GM21528 (cell line): ENCODE results near the gene SEC24C.
"Not testable (repeated sequence)": the region's sequence is repeated elsewhere in the genome, so short reads cannot be mapped to it uniquely, and the experiment has no call there.

ENCODE experiments used
- ATAC-seq: cut with Tn5 transposase; IDR thresholded peaks from one replicate; pipeline ENCODE4 v1.9.1; 2021; ENCODE audit warnings: mild to moderate bottlenecking, moderate library complexity; ENCODE audit not compliant: unreplicated experiment, low FRiP score

Gene SEC24C

DNA sequence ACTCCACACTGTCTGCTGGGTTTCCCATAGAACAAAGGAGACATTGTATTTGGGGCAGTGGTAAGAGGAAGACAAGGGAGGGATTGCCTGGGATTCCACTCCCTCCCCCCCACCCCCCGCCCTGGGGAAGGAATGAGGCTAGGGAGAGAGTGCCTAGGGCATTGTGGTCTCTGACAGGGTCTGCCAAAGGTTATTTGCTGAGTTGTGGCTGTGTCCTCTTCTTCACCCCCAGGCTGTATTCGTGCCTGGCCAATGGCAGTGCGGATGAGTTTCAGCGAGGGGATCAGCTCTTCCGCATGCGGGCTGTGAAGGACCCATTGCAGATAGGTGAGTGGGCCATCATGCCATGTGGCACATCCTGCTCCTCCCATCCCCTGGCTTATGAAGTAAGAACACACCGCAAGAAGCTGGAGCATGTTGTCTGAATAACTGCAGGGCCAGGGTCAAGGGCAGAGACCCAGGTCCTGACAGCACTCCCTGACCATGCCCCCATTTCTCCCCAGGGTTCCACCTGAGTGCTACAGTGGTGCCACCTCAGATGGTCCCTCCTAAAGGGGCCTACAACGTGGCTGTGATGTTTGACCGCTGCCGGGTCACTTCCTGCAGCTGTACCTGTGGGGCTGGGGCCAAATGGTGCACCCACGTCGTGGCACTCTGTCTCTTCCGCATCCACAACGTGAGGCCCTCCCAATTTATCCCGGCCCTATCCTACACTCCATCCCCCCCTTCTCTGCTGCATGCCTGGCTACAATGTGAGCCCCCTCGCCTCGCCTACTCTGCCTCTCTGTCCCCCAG is 44.9 kb downstream of the SEC24C start:
- no peak for ATAC-seq

DNA sequence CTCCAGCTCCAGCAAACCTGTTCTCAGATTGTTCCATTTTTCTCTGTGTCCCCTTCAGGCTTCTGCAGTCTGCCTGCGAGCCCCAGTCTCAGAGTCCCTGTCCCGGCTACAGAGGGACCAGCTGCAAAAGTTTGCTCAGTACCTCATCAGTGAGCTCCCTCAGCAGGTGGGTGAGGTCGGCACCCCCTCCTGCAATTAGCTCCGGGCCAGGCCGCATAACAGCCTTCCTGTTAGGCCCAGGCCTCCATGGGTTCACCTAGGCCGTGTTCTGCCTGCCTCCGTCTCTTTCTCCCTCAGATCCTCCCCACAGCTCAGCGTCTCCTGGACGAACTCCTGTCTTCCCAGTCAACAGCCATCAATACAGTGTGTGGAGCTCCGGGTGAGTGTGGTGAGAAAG is 45.5 kb downstream of the SEC24C start:
- ATAC-seq: no peak

DNA sequence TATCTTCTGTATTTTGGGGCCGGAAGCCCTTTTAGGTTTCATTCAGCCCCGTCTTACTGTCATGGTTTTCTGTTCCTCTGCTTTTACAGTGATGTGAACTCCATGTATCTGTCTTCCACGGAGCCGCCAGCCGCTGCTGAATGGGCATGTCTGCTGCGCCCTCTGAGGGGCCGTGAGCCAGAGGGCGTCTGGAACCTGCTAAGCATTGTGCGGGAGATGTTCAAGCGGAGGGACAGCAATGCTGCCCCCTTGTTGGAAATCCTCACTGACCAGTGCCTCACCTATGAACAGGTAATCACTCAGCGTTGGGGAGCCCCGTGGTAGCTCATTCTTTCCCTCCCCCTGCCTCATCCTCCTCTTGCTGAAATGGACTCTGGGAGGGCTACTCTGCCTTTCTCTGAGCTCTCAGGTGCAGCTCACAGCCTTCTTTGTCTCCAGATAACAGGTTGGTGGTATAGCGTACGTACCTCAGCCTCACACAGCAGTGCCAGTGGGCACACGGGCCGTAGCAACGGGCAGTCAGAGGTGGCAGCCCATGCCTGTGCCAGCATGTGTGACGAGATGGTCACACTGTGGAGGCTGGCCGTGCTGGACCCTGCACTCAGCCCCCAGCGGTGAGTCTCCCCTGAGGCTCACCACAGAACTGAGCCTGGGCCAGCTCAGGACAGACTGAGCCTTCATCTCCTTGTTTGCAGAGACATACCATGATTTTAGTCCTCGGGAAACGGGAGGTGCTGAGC is 46.9 kb downstream of the SEC24C start:
- no peak for ATAC-seq

DNA sequence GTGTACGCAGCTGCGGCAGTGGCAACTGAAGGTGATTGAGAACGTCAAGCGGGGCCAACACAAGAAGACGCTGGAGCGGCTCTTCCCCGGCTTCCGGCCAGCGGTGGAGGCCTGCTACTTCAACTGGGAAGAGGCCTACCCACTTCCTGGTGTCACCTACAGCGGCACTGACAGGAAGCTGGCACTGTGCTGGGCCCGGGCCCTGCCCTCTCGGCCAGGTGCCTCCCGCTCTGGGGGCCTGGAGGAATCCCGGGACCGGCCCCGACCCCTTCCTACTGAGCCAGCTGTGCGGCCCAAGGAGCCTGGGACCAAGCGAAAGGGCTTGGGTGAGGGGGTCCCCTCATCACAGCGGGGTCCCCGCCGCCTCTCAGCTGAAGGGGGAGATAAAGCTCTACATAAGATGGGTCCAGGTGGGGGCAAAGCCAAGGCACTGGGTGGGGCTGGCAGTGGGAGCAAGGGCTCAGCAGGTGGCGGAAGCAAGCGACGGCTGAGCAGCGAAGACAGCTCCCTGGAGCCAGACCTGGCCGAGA is 47.8 kb downstream of the SEC24C start:
- no peak for ATAC-seq

DNA sequence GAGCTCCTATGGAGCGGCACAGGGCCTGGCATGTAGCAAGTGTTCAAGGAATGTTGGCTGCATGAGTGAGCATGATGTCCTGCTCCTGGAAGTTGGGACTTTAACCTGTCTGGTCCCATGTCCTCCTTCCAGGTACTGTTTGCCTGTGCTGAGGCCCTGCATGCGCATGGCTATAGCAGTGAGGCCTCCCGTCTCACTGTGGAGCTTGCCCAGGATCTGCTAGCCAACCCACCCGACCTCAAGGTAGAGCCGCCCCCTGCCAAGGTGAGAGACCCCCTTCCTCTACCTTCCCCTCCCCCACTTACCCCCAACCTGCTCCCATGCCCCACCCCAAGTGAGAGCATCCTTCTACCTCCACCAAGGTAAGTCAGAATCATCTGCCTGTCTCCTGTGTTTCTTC is 49.3 kb downstream of the SEC24C start:
- ATAC-seq: no peak

DNA sequence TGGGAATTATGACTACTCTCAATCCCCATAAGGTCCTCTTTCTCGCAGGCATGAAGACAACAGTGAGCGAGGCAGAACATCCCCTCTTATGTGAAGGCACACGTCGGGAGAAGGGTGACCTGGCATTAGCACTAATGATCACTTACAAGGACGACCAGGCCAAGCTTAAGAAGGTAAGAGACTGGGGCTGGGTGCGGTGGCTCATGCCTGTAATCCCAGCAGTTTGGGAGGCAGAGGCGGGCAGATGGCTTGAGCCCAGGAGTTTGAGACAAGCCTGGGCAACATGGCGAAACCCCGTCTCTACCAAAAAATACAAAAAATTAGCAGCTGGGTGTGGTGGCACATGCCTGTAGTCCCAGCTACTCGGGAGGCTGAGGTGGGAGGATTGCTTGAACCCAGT is 51.3 kb downstream of the SEC24C start:
- not testable (repeated sequence) for ATAC-seq

DNA sequence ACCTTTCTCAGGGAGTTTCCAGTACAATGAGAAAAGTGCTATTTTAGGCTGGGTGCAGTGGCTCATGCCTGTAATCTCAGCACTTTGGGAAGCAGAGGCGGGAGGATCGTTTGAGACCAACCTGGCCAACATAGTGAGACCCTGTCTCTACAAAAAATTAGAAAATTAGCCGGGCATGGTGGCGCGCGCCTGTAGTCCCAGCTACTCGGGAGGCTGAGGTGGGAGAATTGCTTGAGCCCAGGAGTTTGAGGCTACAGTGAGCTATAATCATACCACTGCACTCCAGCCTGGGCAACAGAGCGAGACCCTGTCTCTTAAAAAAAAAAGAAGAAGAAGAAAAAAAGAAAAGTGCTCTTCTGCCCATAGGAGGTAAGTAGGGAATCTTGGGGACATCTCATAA is 51.9 kb downstream of the SEC24C start:
- not testable (repeated sequence) for ATAC-seq

DNA sequence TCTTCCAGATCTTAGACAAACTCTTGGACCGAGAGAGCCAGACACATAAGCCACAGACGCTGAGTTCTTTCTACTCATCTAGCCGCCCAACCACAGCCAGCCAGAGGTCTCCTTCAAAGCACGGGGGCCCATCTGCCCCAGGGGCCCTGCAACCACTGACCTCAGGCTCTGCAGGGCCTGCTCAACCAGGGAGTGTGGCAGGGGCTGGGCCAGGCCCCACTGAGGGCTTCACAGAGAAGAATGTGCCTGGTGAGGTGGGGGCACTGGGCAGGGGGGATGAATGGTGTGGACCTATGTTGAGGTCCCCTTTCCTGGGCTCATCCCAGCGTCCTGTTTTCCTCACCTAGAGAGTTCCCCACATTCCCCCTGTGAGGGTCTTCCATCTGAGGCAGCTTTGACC is 52.6 kb downstream of the SEC24C start:
- no peak for ATAC-seq

DNA sequence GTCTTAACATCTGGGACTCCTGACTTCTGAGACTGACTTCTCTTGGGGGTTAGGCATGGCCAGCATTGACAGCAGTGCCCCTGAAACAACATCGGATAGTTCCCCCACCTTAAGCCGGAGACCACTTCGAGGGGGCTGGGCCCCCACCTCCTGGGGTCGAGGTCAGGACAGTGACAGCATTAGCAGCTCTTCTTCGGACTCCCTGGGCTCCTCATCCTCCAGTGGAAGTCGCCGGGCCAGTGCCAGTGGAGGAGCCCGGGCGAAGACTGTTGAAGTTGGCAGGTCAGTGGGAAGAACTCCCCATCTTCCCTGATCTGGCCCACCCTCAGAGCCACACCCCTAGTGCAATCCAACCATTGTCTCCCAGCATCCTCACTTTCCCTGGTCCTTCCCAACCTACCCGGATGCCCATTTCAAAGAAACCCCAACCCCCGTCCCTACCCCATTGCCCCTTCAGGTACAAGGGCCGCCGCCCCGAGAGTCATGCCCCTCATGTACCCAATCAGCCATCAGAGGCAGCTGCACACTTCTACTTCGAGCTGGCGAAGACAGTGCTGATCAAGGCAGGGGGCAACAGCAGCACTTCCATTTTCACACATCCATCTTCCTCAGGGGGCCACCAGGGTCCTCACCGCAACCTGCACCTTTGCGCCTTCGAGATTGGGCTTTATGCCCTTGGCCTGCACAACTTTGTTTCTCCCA is 53.3 kb downstream of the SEC24C start:
- no peak for ATAC-seq

DNA sequence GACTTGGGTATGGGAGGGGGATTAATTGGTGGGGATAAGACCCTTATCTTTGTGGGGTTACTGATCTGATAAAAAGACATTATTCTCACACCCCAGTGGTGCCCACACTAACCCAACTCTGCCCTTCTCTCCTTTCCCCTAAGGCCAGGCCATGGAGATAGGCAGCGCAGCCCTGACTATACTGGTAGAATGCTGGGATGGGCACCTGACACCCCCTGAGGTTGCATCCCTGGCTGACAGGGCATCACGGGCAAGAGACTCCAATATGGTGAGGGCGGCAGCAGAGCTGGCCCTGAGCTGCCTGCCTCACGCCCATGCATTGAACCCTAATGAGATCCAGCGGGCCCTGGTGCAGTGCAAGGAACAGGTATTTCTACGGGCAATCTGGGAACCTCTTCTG is 53.9 kb downstream of the SEC24C start:
- no peak for ATAC-seq

DNA sequence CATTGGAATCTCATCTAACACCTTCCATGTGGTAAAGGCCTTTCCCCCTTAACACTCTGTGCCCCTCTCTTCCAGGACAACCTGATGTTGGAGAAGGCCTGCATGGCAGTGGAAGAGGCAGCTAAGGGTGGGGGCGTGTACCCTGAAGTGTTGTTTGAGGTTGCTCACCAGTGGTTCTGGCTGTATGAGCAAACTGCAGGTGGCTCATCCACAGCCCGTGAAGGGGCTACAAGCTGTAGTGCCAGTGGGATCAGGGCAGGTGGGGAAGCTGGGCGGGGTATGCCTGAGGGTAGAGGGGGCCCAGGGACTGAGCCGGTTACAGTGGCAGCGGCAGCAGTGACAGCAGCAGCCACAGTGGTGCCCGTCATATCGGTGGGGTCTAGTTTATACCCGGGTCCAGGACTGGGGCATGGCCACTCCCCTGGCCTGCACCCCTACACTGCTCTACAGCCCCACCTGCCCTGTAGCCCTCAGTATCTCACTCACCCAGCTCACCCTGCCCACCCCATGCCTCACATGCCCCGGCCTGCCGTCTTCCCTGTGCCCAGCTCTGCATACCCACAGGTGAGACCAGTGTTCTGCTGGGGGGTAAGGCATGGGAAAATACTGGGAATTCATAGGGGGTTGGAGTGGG is 54.9 kb downstream of the SEC24C start:
- no peak for ATAC-seq

DNA sequence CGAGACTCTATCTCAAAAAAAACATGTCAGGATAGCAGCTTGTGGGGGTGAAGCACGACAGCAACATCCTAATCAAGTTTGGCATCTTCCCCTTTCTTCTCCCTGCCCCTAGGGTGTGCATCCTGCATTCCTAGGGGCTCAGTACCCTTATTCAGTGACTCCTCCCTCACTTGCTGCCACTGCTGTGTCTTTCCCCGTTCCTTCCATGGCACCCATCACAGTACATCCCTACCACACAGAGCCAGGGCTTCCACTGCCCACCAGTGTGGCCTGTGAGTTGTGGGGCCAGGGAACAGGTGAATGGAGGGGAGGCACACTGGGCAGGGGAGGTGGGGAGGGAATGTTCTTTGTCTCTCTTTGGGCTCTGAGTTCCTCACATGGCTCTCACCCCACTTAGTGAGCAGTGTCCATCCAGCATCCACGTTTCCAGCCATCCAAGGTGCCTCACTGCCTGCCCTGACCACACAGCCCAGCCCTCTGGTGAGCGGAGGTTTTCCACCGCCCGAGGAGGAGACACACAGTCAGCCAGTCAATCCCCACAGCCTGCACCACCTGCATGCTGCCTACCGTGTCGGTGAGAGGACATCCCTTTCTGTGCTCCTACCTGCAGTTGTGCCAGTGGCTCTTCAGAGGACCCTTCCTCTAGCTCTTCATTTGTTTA is 55.9 kb downstream of the SEC24C start:
- ATAC-seq: no peak

DNA sequence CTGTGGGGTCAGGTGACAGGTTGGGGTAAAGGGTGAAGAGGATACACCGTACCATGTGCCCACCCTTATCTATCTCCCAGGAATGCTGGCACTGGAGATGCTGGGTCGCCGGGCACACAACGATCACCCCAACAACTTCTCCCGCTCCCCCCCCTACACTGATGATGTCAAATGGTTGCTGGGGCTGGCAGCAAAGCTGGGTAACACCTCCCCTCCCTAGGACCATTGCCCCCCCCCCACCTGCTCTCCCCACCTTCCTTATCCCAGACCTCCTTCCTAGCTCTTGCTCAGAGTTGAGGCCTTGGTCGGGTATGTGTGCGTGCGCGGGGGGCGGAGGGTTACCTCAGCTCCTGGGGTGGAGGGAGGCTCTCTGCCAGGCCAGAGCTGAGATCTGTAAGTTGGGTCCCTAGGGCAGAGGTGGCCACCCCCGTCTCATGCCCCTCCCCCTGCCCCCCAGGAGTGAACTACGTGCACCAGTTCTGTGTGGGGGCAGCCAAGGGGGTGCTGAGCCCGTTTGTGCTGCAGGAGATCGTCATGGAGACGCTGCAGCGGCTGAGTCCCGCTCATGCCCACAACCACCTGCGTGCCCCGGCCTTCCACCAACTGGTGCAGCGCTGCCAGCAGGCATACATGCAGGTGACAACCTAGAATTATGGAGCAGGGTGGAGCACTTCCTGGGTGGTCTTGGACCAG is 56.5 kb downstream of the SEC24C start:
- ATAC-seq: no peak

DNA sequence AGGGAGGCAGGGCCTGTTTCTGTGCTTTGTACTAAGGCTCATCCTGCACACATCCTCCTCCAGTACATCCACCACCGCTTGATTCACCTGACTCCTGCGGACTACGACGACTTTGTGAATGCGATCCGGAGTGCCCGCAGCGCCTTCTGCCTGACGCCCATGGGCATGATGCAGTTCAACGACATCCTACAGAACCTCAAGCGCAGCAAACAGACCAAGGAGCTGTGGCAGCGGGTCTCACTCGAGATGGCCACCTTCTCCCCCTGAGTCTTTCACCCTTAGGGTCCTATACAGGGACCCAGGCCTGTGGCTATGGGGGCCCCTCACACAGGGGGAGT is 57.0 kb downstream of the SEC24C start:
- no peak for ATAC-seq

DNA sequence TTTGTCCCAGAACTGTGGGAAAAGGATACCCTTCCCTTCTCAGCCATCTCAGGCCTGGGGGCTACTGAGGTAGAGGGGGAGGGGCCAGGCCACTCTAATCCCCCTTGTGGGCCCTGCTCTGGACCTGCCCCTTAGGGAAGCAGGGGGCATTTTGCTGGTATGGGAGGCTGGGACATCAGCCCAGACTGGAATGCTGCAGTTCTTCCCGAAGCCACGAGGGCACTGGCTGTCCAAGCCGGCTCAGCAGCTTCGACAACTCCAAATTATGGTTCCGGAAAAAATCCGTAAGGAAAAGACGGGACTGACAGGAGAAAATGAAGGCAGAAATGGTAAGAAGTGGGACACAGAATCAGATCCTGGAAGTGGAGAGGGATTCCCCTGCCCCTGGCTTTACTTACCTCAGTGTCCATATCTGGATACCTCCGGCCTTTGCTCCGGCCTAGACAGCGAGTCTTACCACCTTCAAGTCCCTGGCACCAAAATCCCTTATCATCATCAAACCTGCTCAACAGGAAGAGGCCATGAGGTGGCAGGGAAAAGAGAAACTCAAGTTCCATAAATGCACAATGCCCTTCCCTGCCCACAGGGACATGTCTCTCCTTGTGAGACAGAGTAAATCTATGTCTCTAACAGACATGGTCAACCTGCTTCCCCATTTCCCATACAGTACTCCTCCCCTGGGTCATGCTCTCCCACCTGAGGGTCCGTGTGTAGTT is 58.3 kb downstream of the SEC24C start:
- no peak for ATAC-seq

DNA sequence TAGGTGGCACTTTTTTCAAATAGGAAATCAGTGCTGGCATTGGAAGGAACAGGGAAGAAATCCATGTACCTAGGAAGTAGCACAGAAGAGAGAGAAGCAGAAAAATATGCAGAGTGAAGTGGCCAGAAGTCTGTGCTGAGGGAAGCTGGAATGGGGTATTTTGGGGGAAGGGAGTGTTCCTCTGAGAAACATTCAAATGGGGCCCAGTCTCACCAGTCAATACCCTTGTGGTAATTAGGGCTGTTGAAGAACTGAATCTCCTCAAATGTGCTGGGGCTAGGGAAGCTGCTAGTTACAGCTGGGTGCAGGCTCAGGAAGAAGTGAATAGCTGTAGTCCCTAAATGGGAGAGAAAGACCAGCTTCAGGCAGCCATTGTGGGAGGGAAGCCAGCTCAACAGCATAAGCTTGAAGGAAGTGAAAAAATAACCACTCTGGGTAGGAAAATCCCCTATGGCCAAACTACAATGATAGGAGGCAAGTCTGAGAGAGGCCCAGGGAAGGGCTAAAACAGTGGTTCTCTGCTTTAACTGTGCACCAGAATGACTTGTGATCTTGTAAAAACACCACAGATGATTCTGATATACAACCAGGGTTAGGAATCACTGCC is 59.6 kb downstream of the SEC24C start:
- ATAC-seq: no peak

DNA sequence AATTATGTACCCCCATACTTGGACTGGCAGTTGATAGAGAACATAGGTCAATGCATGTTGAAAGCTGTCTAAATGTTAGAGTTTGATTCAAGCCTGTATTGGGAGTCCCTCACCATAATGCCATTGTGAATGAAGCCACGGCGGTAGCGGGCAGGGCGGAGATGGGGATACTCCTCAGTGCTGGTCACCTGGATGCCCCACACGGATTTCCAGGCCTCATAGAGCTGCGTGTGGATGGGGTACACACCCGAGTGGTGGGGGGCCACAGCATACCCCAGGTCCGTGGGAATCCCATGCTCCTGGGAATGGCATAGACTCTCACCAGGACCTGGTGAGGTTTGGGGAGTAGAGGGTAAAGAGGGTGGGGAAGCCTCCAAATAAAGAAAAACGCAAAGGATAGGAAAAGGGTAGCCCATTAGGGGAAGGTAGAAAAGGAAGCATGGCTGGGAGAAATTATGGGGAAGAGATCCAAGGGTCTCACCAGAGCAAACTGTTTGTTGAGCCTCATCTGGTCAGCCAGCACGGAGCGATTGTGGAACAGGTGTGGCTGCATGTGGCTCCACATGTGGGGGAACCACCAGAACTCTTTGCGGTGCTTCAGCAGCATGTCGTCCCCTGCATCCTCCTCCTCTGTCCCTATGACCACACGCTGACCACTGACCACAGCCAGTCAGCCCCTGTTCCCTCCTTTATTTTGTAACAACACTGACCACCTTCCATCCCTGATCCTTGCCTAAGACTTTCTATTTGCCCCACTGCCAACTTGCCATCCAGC is 62.2 kb downstream of the SEC24C start:
- no peak for ATAC-seq

DNA sequence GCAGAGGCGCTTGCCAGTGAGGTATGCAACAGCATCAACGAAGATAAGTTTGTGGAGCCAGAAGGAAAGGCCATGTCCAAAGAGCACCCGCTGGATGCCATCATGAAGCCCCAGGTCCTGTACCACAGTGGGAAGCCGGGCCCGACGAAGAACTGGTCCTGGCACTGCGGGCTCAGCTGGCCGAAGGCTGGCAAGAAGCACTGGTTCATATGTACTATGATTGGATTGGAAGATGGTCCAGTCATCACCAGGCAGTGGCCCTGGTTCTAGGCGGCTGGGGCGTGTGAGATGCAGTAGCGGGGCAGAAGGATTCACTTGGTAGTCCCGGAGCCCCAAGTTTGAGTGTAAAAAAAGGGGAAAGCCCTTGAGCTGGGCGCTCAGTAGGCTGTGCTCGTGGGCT is 63.3 kb downstream of the SEC24C start:
- no peak for ATAC-seq
